Endodermal cell (in vitro differentiated cells): ENCODE results near the gene USP49. TPM values are rescaled to one million over a fixed set of nuclear protein-coding genes. Genes with fewer than 3 reads are reported as not detected.
A peak's percentile ranks its signal among the peaks of the same experiment; 100 is the strongest.

Source experiments
- DNase-seq: peaks from one replicate; pipeline ENCODE4 v3.0.0-alpha.2; 2017
- H3K27ac ChIP-seq: 2 replicates; pipeline ENCODE4 v1.5.1; 2013; ENCODE audit warnings: mild to moderate bottlenecking, low read depth, low read length, moderate library complexity
- H3K27me3 ChIP-seq: 2 replicates; pipeline ENCODE4 v1.6.1; 2013; ENCODE audit warnings: mild to moderate bottlenecking, low read length, moderate library complexity; ENCODE audit not compliant: insufficient read depth, control insufficient read depth, poor library complexity, severe bottlenecking
- H3K36me3 ChIP-seq: 2 replicates; pipeline ENCODE4 v1.7.0; 2013; ENCODE audit warnings: mild to moderate bottlenecking, low read length, moderate library complexity; ENCODE audit not compliant: control insufficient read depth, insufficient read depth
- H3K4me1 ChIP-seq: one replicate; pipeline ENCODE4 v1.7.0; 2013; ENCODE audit warnings: low read length; ENCODE audit not compliant: control insufficient read depth, insufficient read depth
- H3K4me3 ChIP-seq: 2 replicates; pipeline ENCODE4 v1.5.1; 2013; ENCODE audit warnings: mild to moderate bottlenecking, low read length, moderate library complexity
- H3K9ac ChIP-seq: 2 replicates; pipeline ENCODE4 v1.6.1; 2013; ENCODE audit warnings: mild to moderate bottlenecking, low read length, moderate library complexity; ENCODE audit not compliant: poor library complexity, severe bottlenecking; ENCODE audit errors: extremely low read depth
- H3K9me3 ChIP-seq: 2 replicates; pipeline ENCODE4 v1.6.1; 2013; ENCODE audit warnings: mild to moderate bottlenecking, low read length, moderate library complexity; ENCODE audit not compliant: control insufficient read depth
- H3K27ac Mint-ChIP-seq: 2 replicates; pipeline ENCODE4 v1.8.0; 2020; ENCODE audit warnings: mixed read lengths
- H3K27me3 Mint-ChIP-seq: 2 replicates; pipeline ENCODE4 v1.8.0; 2021; ENCODE audit warnings: mild to moderate bottlenecking, mixed read lengths; ENCODE audit not compliant: insufficient read depth
- H3K36me3 Mint-ChIP-seq: 2 replicates; pipeline ENCODE4 v1.8.0; 2020; ENCODE audit warnings: low read depth, mixed read lengths
- H3K4me1 Mint-ChIP-seq: 2 replicates; pipeline ENCODE4 v1.8.0; 2020; ENCODE audit warnings: mixed read lengths
- H3K4me3 Mint-ChIP-seq: 2 replicates; pipeline ENCODE4 v1.8.0; 2020; ENCODE audit warnings: mild to moderate bottlenecking, moderate library complexity, mixed read lengths
- H3K9me3 Mint-ChIP-seq: 2 replicates; pipeline ENCODE4 v1.8.0; 2020; ENCODE audit warnings: mild to moderate bottlenecking, mixed read lengths
- WGBS, 2 experiments: methylation state at CpG; one replicate each; pipeline versions ENCODE4 v1.1.5 to v1.1.7; 2013; ENCODE audit warnings: missing lambda C conversion rate in 2 of 2, mixed read lengths in 1 of 2; ENCODE audit not compliant: insufficient coverage in 1 of 2, insufficient read length in 1 of 2; 5-methylcytosine and 5-hydroxymethylcytosine counted together
- total RNA-seq, 2 donors: library from RNA; stranded (reverse); fragmentation: NEBNext Ultra II Directional in 1 of 2; extraction: Animal tissue kit (Norgen Biotek cat#: 25700) in 1 of 2; gene quantifications; 2 replicates in 1 of 2; 3 replicates in 1 of 2; pipeline ENCODE4 v1.2.1, GENCODE V29; 2021
- TF ChIP-seq, protein P1 (sequence below): fragments of 200-600 bp; sonication (generic); conservative IDR thresholded peaks from 2 replicates; pipeline ENCODE4 v1.5.0; 2021; ENCODE audit warnings: antibody characterized with exemption, mild to moderate bottlenecking

The USP49 gene
- total RNA-seq, 2 donors from 2014 or later, result 14.0 to 18.9 TPM

GRCh38 chr6:41779788-41780550, 115.2 kb downstream of the USP49 start, which contains the start of gene FRS3:
FRS3 (minus strand) TSS chr6:41779900; CDS start chr6:41776987, 2,913 bp downstream.
- H3K9me3 ChIP-seq, result no peaks in the 10 kb centered on the region
- TF ChIP-seq, protein P1, sequence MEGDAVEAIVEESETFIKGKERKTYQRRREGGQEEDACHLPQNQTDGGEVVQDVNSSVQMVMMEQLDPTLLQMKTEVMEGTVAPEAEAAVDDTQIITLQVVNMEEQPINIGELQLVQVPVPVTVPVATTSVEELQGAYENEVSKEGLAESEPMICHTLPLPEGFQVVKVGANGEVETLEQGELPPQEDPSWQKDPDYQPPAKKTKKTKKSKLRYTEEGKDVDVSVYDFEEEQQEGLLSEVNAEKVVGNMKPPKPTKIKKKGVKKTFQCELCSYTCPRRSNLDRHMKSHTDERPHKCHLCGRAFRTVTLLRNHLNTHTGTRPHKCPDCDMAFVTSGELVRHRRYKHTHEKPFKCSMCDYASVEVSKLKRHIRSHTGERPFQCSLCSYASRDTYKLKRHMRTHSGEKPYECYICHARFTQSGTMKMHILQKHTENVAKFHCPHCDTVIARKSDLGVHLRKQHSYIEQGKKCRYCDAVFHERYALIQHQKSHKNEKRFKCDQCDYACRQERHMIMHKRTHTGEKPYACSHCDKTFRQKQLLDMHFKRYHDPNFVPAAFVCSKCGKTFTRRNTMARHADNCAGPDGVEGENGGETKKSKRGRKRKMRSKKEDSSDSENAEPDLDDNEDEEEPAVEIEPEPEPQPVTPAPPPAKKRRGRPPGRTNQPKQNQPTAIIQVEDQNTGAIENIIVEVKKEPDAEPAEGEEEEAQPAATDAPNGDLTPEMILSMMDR, result peak; percentile 93
- Mint-ChIP-seq H3K27me3 (peaks cover 50% of the 10 kb centered on the region), H3K4me1 (peaks cover 14% of the 10 kb centered on the region), H3K9me3 (no peaks in the 10 kb centered on the region), H3K4me3 (peak within 1 kb of the TSS; percentile 77), H3K36me3 (peaks cover 12% of the 10 kb centered on the region), H3K27ac (peak within 1 kb of the TSS; percentile 77)
- H3K36me3 ChIP-seq, result peaks cover 14% of the 10 kb centered on the region
- peak within 1 kb of the TSS; percentile 94 for H3K4me3 ChIP-seq
- H3K4me1 ChIP-seq, result no peaks in the 10 kb centered on the region
- no peak within 1 kb of the TSS for H3K27ac ChIP-seq
- DNase-seq, result peak; percentile 99
- peak within 1 kb of the TSS; percentile 38 for H3K9ac ChIP-seq
- peaks cover 41% of the 10 kb centered on the region for H3K27me3 ChIP-seq
- WGBS, 2 experiments, result 0% methylated on average over 22 to 73 of the region's 73 CpGs

DNA sequence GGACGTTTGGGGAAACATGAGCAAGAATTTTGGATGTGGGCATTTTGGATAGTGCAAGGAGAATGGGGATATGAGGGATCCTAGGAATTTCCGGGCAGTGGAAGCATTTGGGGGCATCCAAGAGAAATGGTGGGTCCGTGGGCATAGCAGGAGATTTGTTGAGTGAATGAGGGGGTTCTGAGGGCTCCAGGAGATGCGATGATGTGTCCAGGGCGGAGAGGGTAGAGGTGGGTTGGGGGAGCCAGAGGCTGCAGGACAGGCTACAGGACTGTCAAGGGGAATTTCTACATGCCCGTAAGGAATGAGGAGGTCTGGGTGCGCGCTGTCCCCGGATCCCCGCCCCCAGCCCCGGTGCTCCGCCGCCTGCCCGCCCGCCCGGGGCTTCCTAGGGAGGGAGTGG, 115.8 kb downstream of the USP49 start:
- no peaks in the 10 kb centered on the region for H3K9me3 ChIP-seq
- 3 to 7% methylated on average over 6 to 16 of the region's 16 CpGs for whole genome bisulfite sequencing, 2 experiments
- Mint-ChIP-seq H3K4me3 (peak overlapping the region; percentile 77), H3K9me3 (no peaks in the 10 kb centered on the region), H3K27ac (peak overlapping the region; percentile 77), H3K27me3 (peaks cover 44% of the 10 kb centered on the region), H3K36me3 (peaks cover 18% of the 10 kb centered on the region), H3K4me1 (peaks cover 14% of the 10 kb centered on the region)
- no peaks in the 10 kb centered on the region for H3K4me1 ChIP-seq
- peaks cover 21% of the 10 kb centered on the region for H3K36me3 ChIP-seq
- H3K27me3 ChIP-seq, result peaks cover 34% of the 10 kb centered on the region
- no peak overlapping the region for H3K27ac ChIP-seq
- TF ChIP-seq, protein P1, result no peak
- H3K4me3 ChIP-seq, result peak overlapping the region; percentile 94
- peak overlapping the region; percentile 38 for H3K9ac ChIP-seq
- DNase-seq, result no peak

GRCh38 chr6:41778895-41779294, 116.3 kb downstream of the USP49 start:
- no peaks in the 10 kb centered on the region for H3K9me3 ChIP-seq
- peak overlapping the region; percentile 38 for H3K9ac ChIP-seq
- Mint-ChIP-seq H3K27ac (no peak overlapping the region), H3K4me1 (peaks cover 14% of the 10 kb centered on the region), H3K36me3 (peaks cover 22% of the 10 kb centered on the region), H3K27me3 (peaks cover 39% of the 10 kb centered on the region), H3K4me3 (peak overlapping the region; percentile 77), H3K9me3 (no peaks in the 10 kb centered on the region)
- WGBS, 2 experiments, result 53 to 73% methylated on average over 4 to 6 of the region's 6 CpGs
- H3K27me3 ChIP-seq, result peaks cover 30% of the 10 kb centered on the region
- H3K36me3 ChIP-seq, result peaks cover 24% of the 10 kb centered on the region
- H3K4me1 ChIP-seq, result no peaks in the 10 kb centered on the region
- DNase-seq, result no peak
- no peak overlapping the region for H3K27ac ChIP-seq
- TF ChIP-seq, protein P1, result no peak
- peak overlapping the region; percentile 94 for H3K4me3 ChIP-seq
